22Rv1 (cell line): Measurements from ENCODE around the gene IFI27.

Experiments used
- H3K27ac ChIP-seq: fragments of 450-650 bp; 2 replicates; pipeline ENCODE4 v1.5.1; 2017
- ZFX ChIP-seq: fragments of 450-650 bp; IDR thresholded peaks from 2 replicates; pipeline ENCODE4 v1.6.1; 2017; ENCODE audit warnings: antibody characterized with exemption, borderline replicate concordance
- TF ChIP-seq, protein P1 (sequence below): fragments of 450-650 bp; IDR thresholded peaks from 2 replicates; pipeline ENCODE4 v1.5.1; 2017; ENCODE audit warnings: mild to moderate bottlenecking

IFI27 gene

DNA sequence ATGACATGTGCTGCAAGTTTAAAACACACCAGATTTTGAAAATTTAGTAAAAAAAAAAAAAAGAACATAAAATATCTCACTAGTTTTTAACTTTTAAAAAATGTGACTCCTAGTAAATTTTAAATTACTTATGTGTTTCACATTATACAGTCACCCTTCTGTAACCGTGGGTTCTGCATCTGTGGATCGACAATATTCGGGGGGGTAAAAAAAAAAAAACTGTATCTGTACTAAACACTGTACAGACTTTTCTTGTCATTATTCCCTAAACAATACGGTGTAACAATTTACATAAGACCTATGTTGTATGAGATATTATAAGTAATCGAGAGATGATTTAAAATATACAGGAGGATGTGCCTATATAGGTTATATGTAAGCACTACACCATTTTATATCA, 32.7 kb upstream of the IFI27 start:
- no peak overlapping the region for H3K27ac ChIP-seq
- TF ChIP-seq ZFX: no peak
- TF ChIP-seq, protein P1, sequence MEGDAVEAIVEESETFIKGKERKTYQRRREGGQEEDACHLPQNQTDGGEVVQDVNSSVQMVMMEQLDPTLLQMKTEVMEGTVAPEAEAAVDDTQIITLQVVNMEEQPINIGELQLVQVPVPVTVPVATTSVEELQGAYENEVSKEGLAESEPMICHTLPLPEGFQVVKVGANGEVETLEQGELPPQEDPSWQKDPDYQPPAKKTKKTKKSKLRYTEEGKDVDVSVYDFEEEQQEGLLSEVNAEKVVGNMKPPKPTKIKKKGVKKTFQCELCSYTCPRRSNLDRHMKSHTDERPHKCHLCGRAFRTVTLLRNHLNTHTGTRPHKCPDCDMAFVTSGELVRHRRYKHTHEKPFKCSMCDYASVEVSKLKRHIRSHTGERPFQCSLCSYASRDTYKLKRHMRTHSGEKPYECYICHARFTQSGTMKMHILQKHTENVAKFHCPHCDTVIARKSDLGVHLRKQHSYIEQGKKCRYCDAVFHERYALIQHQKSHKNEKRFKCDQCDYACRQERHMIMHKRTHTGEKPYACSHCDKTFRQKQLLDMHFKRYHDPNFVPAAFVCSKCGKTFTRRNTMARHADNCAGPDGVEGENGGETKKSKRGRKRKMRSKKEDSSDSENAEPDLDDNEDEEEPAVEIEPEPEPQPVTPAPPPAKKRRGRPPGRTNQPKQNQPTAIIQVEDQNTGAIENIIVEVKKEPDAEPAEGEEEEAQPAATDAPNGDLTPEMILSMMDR: no peak

DNA sequence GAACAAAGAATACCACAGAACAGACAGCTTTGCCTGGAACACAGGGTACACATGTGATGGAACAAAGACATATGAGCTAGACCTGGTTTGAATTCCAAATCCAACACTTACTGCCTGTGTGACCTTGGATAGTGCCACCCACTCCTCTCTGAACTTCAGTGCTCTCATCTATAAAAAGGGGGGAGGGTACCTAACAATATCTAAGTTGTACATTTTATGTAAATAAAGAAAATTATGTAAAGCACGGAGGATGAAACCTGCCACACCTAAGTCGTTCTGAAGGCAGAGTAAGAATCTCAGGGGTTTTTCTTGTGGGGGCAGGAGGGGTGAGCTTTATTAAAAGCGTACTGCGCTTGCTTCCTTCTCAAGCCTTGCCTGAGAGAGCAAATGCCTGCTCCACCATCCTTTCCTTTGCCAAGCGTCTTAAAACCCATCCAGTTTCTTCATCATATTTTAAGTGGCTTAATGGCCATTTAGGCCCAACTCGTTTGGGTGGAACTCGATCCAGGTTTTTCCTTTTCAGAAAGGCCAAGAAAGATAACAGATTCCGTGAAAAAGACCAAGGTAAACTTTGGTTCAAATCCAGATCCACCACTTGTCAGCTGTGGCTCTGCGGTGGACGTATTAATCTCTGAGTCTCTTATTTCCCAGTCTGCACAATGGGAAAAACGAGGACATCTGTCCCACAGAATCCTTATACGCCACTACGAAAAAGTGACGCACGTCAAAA, 30.5 kb upstream of the IFI27 start:
- TF ChIP-seq ZFX: no peak
- TF ChIP-seq, protein P1: no peak
- H3K27ac ChIP-seq: peak overlapping the region; percentile 72

DNA sequence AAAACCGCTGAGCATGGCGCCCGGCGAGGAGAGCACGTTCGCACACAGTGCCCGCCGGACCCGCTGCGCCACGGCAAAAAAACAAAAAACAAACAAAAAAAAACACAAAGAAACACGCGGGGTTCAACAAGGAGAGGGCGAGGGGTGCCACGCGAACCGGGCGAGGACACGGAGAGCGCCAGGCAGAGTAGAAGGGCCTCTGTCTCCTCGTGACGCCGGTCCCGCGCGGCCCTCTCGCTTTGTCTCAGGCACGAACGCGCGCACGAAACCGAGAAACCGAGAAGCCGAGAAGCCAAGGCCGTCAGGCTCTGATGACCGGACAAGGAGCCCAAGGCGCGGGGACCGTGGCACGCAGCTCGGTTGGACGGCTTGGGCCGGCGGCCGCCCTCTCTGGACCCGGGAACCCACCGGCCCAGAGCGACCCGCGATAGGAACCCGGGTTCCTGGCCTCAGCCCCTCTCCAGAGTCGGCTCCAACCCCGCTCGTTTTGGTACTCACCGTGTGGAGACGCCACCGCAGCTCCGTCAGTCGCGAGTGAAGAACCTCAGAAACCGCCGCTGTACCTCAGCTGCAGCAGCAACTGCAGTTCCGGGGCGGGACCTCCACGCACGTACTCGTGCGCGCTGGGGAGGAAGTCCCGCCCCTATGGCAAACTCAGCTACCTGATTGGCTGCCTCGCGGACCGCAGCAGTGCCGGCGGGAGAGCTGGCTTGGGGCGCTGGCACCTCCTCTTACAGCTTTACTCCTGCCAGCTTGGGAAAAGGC, 29.7 kb upstream of the IFI27 start, which contains the start of the genes DDX24 and IFI27L1:
TSS of gene DDX24 (minus strand) at position 582 of the 765 bp plus-strand sequence. CDS start 1,460 bp downstream, outside the sequence.
TSS of gene IFI27L1 (plus strand) at position 690 of the 765 bp plus-strand sequence. CDS start 15,628 bp downstream, outside the sequence.
- H3K27ac ChIP-seq: peak within 1 kb of the TSS; percentile 72
- TF ChIP-seq ZFX: no peak

DNA sequence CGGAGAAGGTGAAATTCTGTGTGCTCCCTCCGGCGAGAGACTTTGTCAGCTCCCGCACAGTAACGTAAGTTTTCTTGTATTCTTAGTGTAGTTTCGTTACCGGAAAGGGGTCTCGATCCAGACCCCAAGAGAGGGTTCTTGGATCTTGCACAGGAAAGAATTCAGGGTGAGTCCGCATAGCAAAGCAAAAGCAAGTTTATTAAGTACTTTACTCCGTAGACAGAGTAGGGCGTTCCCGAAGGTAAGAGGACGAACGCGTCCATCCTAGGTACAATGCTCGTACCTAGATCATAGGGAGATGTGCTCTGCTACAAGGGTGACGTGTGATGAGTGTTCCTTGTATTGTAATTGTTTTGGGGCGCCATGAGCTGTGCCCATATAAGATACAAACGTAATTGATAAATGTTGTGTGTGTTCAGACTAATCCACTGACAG, 29.1 kb upstream of the IFI27 start:
- no peak for TF ChIP-seq ZFX
- peak overlapping the region; percentile 72 for H3K27ac ChIP-seq

DNA sequence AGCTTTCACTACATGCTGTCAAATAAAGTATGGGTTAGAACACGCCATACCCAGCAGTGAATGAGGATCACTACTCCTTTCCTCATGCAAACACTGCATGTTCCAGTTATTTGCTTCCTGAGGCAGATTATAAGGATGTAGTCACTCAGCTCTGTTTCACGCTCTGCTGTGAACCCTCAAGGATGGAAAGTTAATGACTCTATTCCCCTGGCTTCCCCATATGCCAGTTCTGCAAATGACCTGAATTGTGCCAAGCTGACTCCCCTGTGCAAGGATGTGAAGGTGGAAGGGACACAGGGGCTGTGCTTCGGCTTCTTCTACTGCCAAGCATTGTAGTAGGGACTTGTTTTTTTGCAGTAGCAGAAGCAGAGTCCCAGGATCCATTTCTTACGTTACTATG, 22.6 kb upstream of the IFI27 start:
- H3K27ac ChIP-seq: no peak overlapping the region
- TF ChIP-seq ZFX: no peak
- TF ChIP-seq, protein P1: no peak

DNA sequence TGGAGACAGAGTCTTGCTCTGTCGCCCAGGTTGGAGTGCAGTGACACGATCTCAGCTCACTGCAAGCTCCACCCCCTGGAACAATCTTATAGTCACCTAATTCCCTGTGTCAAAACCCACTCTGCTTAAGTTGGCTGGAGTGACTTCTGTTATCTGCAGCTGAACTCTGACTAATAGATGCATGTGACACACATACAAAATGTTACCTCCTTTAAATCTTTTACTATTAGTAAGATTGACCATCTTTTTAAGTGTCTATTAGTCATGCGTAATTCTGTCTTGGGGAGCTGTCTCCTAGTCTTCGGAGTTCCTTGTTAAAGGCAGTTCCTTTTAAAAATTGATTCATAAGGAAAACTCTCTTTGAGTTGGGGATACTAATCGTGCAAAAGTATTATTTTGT, 22.0 kb upstream of the IFI27 start:
- no peak overlapping the region for H3K27ac ChIP-seq
- no peak for TF ChIP-seq ZFX
- TF ChIP-seq, protein P1: no peak

DNA sequence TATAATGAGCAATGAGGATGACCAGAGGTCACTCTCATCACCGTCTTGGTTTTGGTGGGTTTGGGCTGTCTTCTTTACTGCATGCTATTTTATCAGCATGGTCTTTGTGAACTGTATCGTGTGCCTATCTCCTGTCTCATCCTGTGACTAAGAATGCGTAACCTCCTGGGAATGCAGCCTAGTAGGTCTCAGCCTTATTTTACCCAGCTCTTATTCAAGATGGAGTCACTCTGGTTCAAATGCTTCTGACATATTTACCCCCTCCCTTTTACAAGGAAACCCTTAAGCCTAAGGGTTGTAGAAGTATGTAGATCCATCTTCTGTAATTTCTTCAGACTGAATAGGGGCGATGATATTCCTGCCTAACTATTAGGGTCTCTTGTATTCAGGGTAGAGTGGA, 21.1 kb upstream of the IFI27 start:
- H3K27ac ChIP-seq: no peak overlapping the region
- TF ChIP-seq ZFX: no peak
- TF ChIP-seq, protein P1: no peak

DNA sequence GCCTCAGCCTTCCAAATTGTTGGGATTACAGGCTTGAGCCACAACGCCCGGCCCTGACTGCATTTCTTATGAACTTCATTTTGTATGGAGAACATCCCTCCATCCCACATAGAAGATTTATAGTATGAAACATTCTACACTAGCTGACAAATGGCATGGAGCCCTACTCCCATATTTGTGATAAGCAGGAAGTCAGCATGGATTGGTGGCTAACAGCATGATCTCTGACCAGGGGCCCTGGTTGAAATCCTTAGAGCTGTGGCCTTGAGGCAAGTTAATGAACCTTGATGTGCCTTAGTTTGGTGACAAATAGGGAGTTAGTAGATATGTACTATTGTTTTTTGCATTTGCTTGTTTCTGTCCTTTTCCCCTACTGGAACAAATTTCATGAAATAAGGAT, 17.1 kb upstream of the IFI27 start:
- TF ChIP-seq, protein P1: no peak
- no peak for TF ChIP-seq ZFX
- no peak overlapping the region for H3K27ac ChIP-seq
